ENCODE measurements around the gene RPL36AL. TPM values are rescaled to one million over a fixed set of nuclear protein-coding genes. Genes with fewer than 3 reads are reported as not detected.

RPL36AL gene
- total and polyA plus RNA-seq, 2 of the 4 experiments (the other 2 are of a cell fraction): 129 to 313 TPM

DNA sequence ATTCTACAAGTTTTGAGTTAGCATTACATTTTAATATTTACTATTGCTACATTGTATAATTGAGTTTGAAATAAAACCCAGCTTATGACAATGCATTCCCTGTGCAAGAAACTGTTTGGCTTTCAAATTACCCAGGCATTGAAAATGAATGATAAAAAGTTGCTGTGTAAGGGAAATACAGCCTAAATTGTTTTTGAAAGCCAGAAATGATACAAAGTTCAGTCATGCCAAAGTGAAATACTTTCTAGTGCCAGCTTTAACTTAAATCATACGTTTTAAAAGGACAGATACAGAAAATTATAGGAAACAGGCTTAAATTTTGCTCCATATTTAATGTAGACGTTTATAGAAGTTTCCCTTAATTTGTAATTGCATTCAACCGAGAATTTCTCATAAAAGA is 3.0 kb upstream of the RPL36AL start:
- Histone ChIP-seq H3K4me3 (ENCODE audit: insufficient read depth, low read depth, low read length) (no peak overlapping the region), H2BK15ac (ENCODE audit: low read depth, low read length) (no peak overlapping the region), H3K27me3 (ENCODE audit: control insufficient read depth, insufficient read depth, low read length) (no peaks in the 10 kb centered on the region), H3K27ac (ENCODE audit: insufficient read depth, low read length) (no peak overlapping the region), H3K79me1 (ENCODE audit: low read depth in 1 of 2, low read length in 2 of 2) (peaks cover 4 to 43% of the 10 kb centered on the region in 2 experiments; a peak in 2 of 4 replicates), H4K5ac (ENCODE audit: low read depth, low read length) (no peak overlapping the region), H3K56ac (ENCODE audit: extremely low read depth, insufficient read depth, low read length) (no peak overlapping the region), H3K23ac (ENCODE audit: low read depth, low read length) (no peak overlapping the region), H3K9me3 (ENCODE audit: control insufficient read depth, insufficient read depth, low read length) (no peaks in the 10 kb centered on the region), H2BK120ac (ENCODE audit: low read depth, low read length) (no peak overlapping the region), H4K91ac (ENCODE audit: insufficient read depth, low read depth, low read length) (no peak overlapping the region), H3K4me1 (ENCODE audit: control insufficient read depth, insufficient read depth, low read length) (peaks cover 8% of the 10 kb centered on the region), H4K8ac (ENCODE audit: low read depth in 2 of 2, low read length in 2 of 2) (no peak overlapping the region), H2AK5ac (ENCODE audit: low read depth, low read length) (no peak overlapping the region), H3K9ac (ENCODE audit: low read depth, low read length) (no peak overlapping the region), H3K9me1 (ENCODE audit: insufficient read depth, low read length) (no peaks in the 10 kb centered on the region; the same call in 1 of the 2 replicates), H3K4me2 (ENCODE audit: low read depth, low read length) (peak overlapping the region; percentile 49), H3K14ac (replicated peaks; ENCODE audit: low read depth, low read length) (no peak overlapping the region), H2AK9ac (replicated peaks; ENCODE audit: low read depth, low read length, poor library complexity) (no peak overlapping the region), H3K36me3 (ENCODE audit: control insufficient read depth, insufficient read depth, low read length) (peaks cover 5% of the 10 kb centered on the region), H2BK5ac (ENCODE audit: low read depth, low read length, poor library complexity, severe bottlenecking) (no peak overlapping the region), H3K18ac (ENCODE audit: low read depth, low read length) (no peak overlapping the region), H2AFZ (replicated peaks; ENCODE audit: low read length, poor library complexity) (no peak overlapping the region), H4K20me1 (ENCODE audit: insufficient read depth, low read length) (peaks cover 34% of the 10 kb centered on the region), H2BK20ac (ENCODE audit: low read depth, low read length) (no peak overlapping the region), H3K4ac (ENCODE audit: low read depth, low read length) (no peak overlapping the region)
- DNase-seq (no peak), ATAC-seq (ENCODE audit: low read depth) (no peak)
- intact Hi-C loops (cut with micrococcal nuclease) (no loop called here), in situ Hi-C loops (cut with MboI; ENCODE audit: low sequenced_read_pairs) (no loop called here), dilution Hi-C loops (cut with HindIII; ENCODE audit: low sequenced_read_pairs, unreplicated experiment) (no loop called here)
- no CpG with 5 or more reads among the region's 3 CpGs for WGBS, 2 experiments (ENCODE audit: extremely low coverage in 2 of 2, insufficient read length in 1 of 2)
- CTCF ChIA-PET: no interaction called here
- TF ChIP-seq MAFK (IDR thresholded peaks at IDR 0.05; ENCODE audit: low read depth, low read length): peak; percentile 72
- no peak for TF ChIP-seq BHLHE40 (IDR thresholded peaks at IDR 0.05; ENCODE audit: low read depth, low read length)
- POLR2A ChIA-PET (ENCODE audit: unreplicated experiment): no interaction called here
- BruUV-seq (replicated peaks): no TSS peak
